Raji (cell line): Measurements from ENCODE around the gene RNF26.
A peak's percentile ranks its signal among the peaks of the same experiment; 100 is the strongest.

Source experiments
- POLR2A ChIP-seq: IDR thresholded peaks from 2 replicates; pipeline ENCODE4 v1.6.1; 2011; ENCODE audit warnings: low read depth, low read length, control low read depth; ENCODE audit not compliant: insufficient read depth

Gene RNF26

DNA sequence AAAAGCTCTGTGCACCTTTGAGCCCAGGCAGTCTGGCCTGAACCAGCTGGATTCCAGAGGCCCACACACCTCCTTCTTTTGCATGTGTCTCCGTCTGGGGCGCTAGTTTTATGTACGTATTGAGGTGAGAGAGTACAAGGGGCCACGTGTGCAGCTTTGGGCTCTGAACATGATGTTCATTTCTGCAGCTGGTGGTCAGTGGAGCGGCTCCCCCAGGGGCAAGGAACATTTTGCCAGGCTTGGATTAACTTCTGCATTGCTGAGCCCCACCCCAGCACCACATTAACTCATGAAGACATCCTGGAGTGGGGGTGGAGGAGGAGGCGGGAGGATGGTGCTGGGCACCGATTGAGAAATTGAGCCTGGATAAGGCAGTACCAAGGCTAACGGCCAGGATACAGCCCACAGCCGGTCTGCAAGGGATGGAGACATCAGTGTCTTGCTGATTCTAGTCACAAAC is 33.4 kb downstream of the RNF26 start:
- TF ChIP-seq POLR2A, result no peak

DNA sequence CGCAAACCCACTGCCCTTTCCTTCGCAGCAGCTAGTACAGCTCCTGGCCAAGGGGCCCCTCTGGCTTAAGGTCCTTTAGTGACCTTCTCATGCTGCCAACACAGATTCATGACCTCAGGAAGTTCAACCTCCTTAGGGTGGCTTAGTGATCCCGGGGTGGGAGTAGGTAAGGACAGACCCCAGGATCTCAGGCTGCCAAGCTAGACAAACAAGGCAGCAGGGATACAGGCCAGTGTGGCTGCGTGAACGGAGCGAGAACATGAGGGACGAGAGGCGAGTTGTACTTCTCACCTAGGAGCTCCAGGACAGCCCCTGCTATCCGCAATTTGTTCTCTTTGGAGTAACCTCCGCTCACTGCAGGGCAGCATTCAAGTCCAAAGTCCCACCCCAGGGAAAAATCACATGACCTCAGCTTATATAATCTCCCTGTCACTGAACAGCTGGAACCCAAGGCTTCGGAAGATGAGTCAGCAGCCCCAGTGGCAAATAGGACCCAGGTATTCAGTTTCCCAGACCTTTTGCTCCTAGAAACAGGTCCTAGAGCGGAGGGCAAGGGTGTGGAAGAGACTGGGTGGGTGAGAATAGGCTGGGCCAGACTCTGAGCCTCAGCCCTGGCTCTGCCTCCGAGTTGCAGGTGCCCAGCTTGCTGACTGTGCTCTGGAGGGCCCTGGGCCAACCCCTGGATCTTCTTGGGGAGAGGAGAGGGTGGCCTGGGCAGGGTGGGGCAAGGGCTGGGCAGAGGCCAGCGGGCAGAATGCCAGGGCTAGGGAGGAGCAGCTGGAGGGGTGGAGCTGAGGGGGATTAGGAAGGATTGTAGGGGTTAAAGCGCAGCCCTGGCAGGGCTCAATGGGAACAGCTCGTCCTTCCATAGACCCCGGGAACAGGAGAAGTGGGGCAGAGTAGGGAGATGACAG is 34.1 kb downstream of the RNF26 start:
- TF ChIP-seq POLR2A, result no peak

DNA sequence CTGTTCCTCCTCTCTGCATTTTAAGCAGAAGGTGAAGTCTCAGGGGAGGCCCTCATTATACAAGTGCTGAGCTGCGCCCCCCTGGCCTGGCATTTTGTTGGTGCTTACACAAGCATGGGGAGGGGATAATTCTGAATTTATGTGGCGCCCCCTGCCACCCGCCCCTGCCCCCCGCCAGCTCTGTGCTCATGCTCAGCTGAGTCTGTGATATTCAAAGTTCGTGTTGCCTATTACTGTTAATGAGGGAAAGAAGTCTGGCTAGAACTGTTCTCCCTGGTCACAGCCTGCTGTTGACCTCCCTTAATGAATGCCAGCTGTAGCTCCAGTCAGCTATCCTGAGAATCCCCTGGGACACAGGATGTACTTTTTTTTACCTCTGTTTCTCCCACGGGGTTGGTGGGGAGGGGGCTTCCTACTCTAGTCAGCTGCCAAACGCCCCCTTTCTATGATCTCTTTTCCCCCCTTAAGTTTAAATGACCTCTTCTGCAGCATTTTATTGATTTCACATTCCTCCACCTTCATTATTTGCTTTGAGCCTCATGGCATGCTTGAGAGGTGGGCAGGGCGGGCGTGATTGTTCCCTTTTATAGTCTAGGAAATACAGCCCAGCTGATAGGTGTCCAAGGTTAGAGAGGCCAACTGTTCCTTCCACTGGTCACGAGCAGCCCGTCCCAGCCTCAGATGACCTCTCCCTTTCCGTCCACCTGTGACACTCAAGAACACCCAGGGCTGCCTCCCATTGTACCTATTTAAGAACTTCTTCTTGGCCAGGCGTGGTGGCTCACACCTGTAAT is 35.0 kb downstream of the RNF26 start:
- TF ChIP-seq POLR2A, result no peak

GRCh38 chr11:119370486-119371046 is 36.2 kb downstream of the RNF26 start:
- TF ChIP-seq POLR2A, result peak; percentile 40; the same call in 1 of the 2 replicates

- no peak for TF ChIP-seq POLR2A
These were observed 36.8 kb downstream of the RNF26 start for GRCh38 chr11:119371067-119371601.

GRCh38 chr11:119371778-119372182 is 37.5 kb downstream of the RNF26 start:
- no peak for TF ChIP-seq POLR2A

DNA sequence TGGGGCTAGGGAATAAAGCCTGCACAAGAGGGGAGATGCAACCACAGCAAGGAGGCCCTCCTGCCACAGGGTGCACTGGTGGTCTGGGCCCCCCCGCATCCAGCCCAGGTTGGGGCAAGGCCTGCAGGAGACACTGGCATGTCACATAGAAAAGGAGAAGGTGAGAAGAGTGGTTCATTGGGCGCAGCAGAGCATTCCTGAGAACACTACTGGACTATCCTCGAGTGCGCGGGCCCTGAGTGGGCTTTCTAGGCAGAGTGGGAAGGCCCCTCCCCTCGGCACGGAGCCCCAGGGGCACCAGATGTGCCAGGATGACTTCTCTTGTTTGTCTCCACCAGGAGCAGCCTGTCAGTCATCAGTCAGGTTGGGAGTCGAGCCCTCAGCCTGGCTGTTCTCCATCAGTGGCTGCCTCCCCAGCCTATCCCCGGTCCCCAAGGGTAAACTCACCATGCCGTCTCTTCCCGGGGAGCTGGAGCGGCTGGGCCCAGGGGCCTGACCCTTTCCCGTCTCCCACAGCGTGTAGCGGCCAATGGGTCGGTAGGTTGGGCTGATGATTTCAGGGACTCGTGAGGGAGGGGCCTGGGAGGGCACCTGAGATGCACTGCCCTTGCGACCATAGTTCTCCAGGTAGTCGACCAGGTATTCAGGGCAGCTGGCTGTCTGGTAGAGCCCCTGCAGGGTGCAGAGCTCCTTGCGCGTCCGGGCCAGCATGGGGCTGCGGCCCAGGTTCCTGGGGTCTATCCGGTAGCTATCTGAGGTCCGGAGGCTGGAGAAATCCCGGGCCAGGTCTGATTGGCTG is 38.1 kb downstream of the RNF26 start:
- TF ChIP-seq POLR2A, result no peak

DNA sequence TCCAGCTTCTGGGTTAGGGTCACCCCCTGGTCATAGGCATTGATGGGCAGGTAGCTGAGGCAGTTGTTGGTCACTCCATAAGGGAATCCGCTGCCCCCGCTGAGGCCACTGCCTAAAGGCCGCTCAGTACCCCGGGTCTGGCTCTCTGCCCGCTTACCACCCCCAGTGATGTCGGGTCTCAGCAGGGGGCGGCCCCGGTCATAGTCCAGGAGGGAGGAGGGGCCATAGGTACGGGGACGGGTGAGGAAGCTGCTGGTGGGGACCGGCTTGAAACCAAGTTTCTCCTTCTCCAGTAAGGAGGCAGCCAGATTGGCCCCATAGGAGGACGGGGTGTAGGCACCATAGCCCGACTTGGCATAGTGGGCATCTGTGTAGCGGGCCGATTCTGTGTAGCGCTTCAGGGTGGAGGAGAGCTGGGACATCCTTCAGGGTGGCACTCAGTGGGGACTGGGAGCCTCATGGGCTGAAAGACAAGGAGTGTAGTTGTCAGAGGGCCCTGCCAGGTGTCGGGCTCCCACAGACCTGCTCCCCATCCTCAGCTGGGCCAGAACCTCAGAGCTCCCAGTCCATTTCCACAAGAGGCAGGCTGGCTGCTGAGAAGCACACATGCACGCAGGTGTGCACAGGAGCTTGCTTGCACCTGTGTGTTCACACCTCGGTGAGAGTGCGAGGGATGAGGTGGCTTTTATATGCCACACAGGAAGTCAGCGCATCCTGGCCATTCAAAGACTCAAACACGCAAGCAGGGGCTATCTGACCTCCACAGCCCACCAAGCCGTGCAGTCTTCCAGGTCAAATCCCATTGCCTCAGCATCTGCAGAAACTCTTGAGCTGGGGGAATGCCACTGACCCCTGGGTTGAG is 39.0 kb downstream of the RNF26 start:
- TF ChIP-seq POLR2A, result no peak

DNA sequence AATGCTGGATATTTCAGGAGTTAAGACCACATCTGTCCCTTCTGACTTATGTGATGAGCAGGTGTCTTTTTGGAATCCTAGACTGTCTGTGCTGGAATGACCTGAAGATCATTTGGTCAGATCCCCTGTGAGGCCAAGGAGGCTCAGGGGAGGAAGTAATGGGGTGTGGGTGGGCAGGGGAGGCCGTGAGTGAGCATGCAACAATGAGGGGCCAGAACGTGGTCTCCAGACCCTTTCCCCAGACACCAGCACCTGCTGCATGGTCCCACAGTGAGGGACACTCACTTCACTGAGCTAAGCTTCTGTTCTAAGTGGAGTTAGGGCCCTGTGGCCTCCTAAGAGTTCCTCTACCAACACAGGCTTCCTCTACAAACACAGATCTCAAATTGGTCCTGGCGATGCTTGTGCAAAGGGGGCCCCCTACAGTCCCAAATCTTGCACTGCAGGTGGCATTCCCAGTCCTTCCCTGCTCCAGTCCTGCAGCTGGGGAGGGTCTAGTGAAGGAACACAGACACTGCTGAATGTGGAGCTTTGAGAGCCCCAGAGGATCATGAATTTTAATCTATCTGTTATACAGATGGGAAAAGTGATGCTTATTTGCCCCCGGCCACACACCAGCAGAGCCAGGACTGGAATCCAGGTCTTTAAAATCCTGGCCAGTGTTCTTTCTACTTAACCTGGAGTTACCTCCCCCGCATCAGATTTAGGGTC is 39.7 kb downstream of the RNF26 start:
- no peak for TF ChIP-seq POLR2A

DNA sequence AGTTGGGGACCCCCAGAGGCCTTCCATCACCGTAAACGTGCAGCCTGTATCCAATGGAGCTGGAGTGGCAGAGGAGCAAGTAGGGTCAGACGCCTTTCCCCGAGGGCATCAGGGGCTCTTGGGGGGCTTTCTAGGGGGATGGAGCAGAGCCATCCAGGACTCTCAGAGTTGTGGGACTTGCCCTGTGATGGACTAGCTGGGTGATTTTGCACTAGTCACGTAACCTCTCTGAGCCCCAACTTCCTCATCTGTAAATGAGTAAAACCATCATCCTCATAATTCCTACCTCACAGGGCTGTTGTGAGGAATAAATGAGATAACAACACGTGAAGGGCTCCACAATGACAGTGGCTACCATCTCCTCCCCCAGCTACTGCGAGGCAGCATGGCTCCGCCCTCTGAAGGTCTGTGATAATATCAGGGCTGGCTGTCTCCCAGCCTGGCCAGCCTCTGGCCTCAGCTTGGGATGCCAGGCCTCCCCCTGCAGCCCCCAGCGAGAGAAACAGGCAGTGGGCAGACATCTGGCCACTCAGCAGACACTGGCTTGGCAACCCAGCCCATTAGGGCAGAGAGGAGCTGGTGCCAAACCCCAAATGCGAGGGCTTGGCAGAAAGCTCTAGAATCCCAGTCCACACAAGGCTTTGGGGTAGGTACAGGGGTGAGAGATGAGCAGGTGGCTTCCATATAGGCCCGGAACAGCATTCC is 40.5 kb downstream of the RNF26 start:
- TF ChIP-seq POLR2A, result no peak

- no peak for TF ChIP-seq POLR2A
These were observed 41.2 kb downstream of the RNF26 start for GRCh38 chr11:119375337-119376196.

DNA sequence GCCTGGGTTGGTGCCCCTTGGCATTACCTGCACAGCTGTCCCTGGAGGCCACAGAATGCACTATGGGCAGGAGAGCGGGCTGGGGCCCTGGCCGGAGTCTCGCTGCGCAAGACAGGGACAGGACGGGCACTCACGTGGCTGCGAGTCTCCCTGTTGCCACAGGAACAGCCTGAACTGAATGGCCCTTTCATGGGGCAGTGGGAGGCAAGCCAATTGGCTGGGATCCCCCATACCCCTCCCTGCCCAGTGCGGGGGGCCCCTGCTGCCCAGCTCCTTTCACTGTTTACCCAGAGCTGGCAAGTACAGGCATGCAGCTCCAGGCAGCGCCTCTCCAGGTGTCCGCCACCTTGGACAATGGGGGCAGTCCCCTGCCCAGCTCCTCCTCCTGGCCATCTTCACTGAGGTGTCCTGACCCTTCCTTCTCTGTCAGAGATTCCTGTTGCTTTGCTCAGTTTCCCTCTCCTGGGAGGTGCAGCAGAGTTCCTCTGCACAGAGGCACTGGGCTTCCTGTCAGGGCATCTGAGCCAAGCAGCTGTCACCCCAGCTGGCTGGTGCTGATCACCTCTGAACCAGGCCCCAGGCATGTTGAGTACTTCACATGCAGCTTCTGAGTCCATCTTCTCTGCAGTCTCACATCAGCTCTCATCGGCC is 42.0 kb downstream of the RNF26 start:
- TF ChIP-seq POLR2A, result no peak
